GM12875 (cell line): ENCODE measurements around the gene PPIE.
"Not testable (repeated sequence)": the region's sequence is repeated elsewhere in the genome, so short reads cannot be mapped to it uniquely, and the experiment has no call there.

ENCODE experiments used
- H3K4me3 ChIP-seq: one replicate; pipeline ENCODE4 v1.5.1; 2011; ENCODE audit warnings: low read depth, low read length, control low read depth
- TF ChIP-seq, protein P1 (sequence below): IDR thresholded peaks from 2 replicates; pipeline ENCODE4 v1.5.1; 2011; ENCODE audit warnings: low read depth, mild to moderate bottlenecking, control low read depth, inconsistent platforms, low read length, moderate library complexity, borderline replicate concordance; ENCODE audit not compliant: insufficient read depth

Gene PPIE

DNA sequence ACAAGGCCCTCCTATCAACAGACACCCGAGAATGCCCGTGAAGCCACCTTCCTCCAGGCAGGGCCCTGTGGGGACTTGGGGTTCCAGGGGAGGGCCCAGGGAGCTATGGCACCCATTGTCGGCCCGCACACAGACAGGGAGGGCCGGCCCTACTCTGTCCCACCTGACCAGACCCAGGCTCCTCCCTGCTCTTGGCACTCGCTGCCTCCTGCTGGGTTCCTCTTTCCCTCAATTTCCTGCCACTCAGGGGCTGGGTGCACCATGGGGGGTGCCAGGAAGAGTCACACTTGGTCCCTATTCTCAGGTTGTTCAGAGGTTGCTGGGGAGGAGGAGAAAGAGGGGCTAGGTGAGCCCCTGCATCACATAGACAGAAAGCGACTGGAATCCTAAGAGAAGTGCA is 40.5 kb downstream of the PPIE start:
- H3K4me3 ChIP-seq, result no peak overlapping the region
- TF ChIP-seq, protein P1, sequence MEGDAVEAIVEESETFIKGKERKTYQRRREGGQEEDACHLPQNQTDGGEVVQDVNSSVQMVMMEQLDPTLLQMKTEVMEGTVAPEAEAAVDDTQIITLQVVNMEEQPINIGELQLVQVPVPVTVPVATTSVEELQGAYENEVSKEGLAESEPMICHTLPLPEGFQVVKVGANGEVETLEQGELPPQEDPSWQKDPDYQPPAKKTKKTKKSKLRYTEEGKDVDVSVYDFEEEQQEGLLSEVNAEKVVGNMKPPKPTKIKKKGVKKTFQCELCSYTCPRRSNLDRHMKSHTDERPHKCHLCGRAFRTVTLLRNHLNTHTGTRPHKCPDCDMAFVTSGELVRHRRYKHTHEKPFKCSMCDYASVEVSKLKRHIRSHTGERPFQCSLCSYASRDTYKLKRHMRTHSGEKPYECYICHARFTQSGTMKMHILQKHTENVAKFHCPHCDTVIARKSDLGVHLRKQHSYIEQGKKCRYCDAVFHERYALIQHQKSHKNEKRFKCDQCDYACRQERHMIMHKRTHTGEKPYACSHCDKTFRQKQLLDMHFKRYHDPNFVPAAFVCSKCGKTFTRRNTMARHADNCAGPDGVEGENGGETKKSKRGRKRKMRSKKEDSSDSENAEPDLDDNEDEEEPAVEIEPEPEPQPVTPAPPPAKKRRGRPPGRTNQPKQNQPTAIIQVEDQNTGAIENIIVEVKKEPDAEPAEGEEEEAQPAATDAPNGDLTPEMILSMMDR, result no peak

GRCh38 chr1:39779821-39780220 is 41.1 kb downstream of the PPIE start:
- no peak overlapping the region for H3K4me3 ChIP-seq
- TF ChIP-seq, protein P1, result no peak

GRCh38 chr1:39781349-39781715 is 42.6 kb downstream of the PPIE start:
- no peak overlapping the region for H3K4me3 ChIP-seq
- TF ChIP-seq, protein P1, result no peak

- TF ChIP-seq, protein P1, result no peak
- H3K4me3 ChIP-seq, result no peak overlapping the region
These were observed 43.4 kb downstream of the PPIE start for GRCh38 chr1:39782103-39782502.

DNA sequence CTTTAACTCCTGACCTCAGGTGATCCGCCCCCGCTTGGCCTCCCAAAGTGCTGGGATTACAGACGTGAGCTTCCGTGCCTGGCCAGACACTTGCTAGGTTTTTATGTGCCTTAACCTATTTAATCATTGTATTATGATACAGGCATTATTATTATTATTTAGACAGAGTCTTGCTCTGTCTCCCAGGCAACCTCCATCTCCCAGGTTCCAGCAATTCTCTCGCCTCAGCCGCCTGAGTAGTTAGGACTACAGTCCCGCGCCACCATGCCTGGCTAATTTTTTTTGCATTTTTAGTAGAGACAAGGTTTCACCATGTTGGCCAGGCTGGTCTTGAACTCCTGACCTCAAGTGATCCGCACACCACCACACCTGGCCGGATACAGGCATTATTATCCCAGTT is 44.0 kb downstream of the PPIE start:
- not testable (repeated sequence) for H3K4me3 ChIP-seq

DNA sequence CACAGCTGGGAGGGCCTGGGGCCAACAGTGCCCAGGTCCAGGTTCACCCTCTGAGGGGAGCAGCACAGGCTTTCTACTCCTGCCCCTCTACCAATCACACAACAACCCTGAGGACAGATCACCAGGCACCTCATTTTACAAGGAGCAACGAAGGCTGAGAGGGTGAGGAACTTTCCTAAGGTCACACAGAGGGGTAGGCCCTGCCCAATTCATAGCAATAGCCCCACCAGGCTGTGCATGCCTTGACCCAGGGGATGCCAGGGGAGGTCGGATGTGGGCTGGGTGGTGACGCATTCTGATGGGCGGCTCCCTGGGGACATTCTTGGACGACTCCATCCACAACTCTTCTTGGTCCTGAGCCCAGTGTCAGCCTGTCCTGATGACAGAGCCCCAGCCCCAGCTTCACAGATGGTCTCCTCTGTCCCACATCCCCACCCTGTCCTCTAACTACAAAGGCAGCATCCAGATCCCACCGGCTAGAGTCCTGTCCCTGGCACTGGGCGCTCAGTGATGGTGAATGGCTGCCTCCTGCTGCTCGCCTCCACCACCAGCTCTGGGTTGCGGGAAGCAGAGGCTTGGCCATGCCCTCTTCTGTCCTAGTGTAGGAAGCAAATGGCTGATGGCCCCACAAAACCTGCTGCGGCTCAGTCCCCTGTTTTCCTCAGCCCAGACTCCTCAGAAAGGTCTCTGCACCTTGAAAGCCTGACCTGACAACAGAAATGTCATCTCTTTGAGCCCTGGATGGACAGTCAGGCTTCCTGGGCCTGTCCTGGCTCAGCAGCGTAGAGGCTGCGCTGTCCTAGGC is 47.8 kb downstream of the PPIE start:
- H3K4me3 ChIP-seq, result not testable (repeated sequence)

GRCh38 chr1:39787108-39787375 is 48.4 kb downstream of the PPIE start:
- H3K4me3 ChIP-seq, result not testable (repeated sequence)

DNA sequence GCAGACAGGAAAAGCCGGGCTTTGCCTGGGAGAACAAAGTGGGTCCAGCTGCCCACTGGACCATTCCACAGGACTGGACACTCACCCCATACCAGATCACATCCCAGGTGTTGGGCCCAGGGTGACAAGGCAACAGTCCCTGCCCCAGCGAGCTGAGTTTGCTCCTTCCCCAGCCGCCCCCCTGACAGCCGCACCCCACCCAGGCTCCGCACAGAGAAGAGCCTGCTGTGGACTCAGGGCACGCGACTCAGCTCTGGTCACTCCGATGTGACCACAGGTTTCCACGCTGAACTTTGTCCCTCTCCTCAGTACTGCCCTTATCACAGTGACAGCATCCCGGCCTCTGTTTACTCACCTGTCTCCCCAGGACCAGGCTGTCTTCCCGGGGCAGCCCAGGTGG is 48.8 kb downstream of the PPIE start:
- no peak overlapping the region for H3K4me3 ChIP-seq
- TF ChIP-seq, protein P1, result no peak

DNA sequence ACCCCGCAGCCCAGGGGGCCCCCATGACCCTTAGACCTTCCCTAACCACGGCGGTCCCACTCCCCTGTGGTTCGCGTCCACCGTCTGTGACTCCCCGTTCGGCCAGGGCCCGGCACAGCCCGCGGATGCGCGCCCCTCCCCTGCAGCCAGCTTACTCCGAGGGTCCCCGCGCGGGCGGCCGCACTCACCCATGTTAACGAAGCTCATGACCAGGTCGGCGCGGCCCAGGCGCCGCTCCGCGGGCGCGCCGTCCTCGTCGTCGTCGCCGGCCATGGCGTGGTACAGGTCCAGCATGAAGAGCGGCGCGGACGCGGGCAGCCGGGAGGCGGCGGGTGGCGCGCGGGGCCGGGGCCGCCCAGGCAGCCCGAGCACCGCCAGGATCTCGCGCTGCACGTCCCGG is 49.3 kb downstream of the PPIE start:
- not testable (repeated sequence) for H3K4me3 ChIP-seq
